HUES6 (cell line): ENCODE results near the gene NAA38.
"Not testable (repeated sequence)": the region's sequence is repeated elsewhere in the genome, so short reads cannot be mapped to it uniquely, and the experiment has no call there.

Experiments used
- H3K27ac ChIP-seq: 2 replicates; pipeline ENCODE4 v1.7.0; 2013; ENCODE audit warnings: low read depth, mild to moderate bottlenecking, low read length, inconsistent platforms
- H3K27me3 ChIP-seq: 2 replicates; pipeline ENCODE4 v1.6.1; 2013; ENCODE audit warnings: low read length; ENCODE audit not compliant: control insufficient read depth, insufficient read depth
- H3K36me3 ChIP-seq: 2 replicates; pipeline ENCODE4 v1.6.1; 2013; ENCODE audit warnings: low read length; ENCODE audit not compliant: control insufficient read depth, insufficient read depth
- H3K4me1 ChIP-seq: 2 replicates; pipeline ENCODE4 v1.6.1; 2013; ENCODE audit warnings: low read length; ENCODE audit not compliant: control insufficient read depth, insufficient read depth
- H3K4me3 ChIP-seq: 2 replicates; pipeline ENCODE4 v1.5.1; 2013; ENCODE audit warnings: low read depth, low read length
- H3K9ac ChIP-seq: one replicate; pipeline ENCODE4 v1.6.1; 2013; ENCODE audit warnings: mild to moderate bottlenecking, low read length
- H3K9me3 ChIP-seq: 2 replicates; pipeline ENCODE4 v1.6.1; 2013; ENCODE audit warnings: low read depth, low read length; ENCODE audit not compliant: control insufficient read depth, insufficient read depth

Gene NAA38

GRCh38 chr17:7880076-7880868 is 22.9 kb upstream of the NAA38 start:
- H3K4me3 ChIP-seq, result no peak overlapping the region
- peaks cover 7% of the 10 kb centered on the region; the same call in 1 of the 2 replicates for H3K4me1 ChIP-seq
- H3K36me3 ChIP-seq, result peaks cover 29% of the 10 kb centered on the region
- no peaks in the 10 kb centered on the region for H3K9me3 ChIP-seq
- H3K9ac ChIP-seq, result no peak overlapping the region
- no peak overlapping the region for H3K27ac ChIP-seq
- no peaks in the 10 kb centered on the region for H3K27me3 ChIP-seq

GRCh38 chr17:7878234-7878633 is 20.9 kb upstream of the NAA38 start:
- H3K9ac ChIP-seq, result no peak overlapping the region
- H3K36me3 ChIP-seq, result peaks cover 29% of the 10 kb centered on the region
- no peak overlapping the region for H3K4me3 ChIP-seq
- H3K27me3 ChIP-seq, result no peaks in the 10 kb centered on the region
- H3K4me1 ChIP-seq, result no peaks in the 10 kb centered on the region; the same call in 1 of the 2 replicates
- H3K27ac ChIP-seq, result no peak overlapping the region
- H3K9me3 ChIP-seq, result no peaks in the 10 kb centered on the region

GRCh38 chr17:7875804-7876370 is 18.5 kb upstream of the NAA38 start:
- Histone ChIP-seq H3K27ac (no peak overlapping the region), H3K4me1 (no peaks in the 10 kb centered on the region), H3K4me3 (no peak overlapping the region), H3K9me3 (no peaks in the 10 kb centered on the region), H3K27me3 (no peaks in the 10 kb centered on the region), H3K36me3 (peaks cover 16% of the 10 kb centered on the region), H3K9ac (no peak overlapping the region)

- Histone ChIP-seq H3K4me1 (no peaks in the 10 kb centered on the region), H3K27ac (no peak overlapping the region), H3K4me3 (no peak overlapping the region), H3K9me3 (no peaks in the 10 kb centered on the region), H3K27me3 (no peaks in the 10 kb centered on the region), H3K9ac (no peak overlapping the region), H3K36me3 (no peaks in the 10 kb centered on the region)
Observed at GRCh38 chr17:7873051-7873450, 15.7 kb upstream of the NAA38 start.

- Histone ChIP-seq H3K9ac (no peak overlapping the region), H3K36me3 (peaks cover 8% of the 10 kb centered on the region; the same call in 1 of the 2 replicates), H3K9me3 (no peaks in the 10 kb centered on the region), H3K4me1 (no peaks in the 10 kb centered on the region), H3K4me3 (no peak overlapping the region), H3K27me3 (no peaks in the 10 kb centered on the region), H3K27ac (no peak overlapping the region)
Observed at GRCh38 chr17:7867881-7868329, 10.5 kb upstream of the NAA38 start.

- no peak overlapping the region for H3K4me3 ChIP-seq
- H3K4me1 ChIP-seq, result no peaks in the 10 kb centered on the region
- peaks cover 20% of the 10 kb centered on the region for H3K36me3 ChIP-seq
Observed at GRCh38 chr17:7864995-7865650, 7.8 kb upstream of the NAA38 start.

GRCh38 chr17:7864384-7864783 is 7.0 kb upstream of the NAA38 start:
- H3K9me3 ChIP-seq, H3K4me3 ChIP-seq, H3K27me3 ChIP-seq, H3K4me1 ChIP-seq, H3K9ac ChIP-seq, H3K27ac ChIP-seq: not testable (repeated sequence)
- peaks cover 22% of the 10 kb centered on the region for H3K36me3 ChIP-seq

More at GRCh38 chr17:7864995-7865650, 7.8 kb upstream of the NAA38 start:
- Histone ChIP-seq H3K27me3 (no peaks in the 10 kb centered on the region), H3K9ac (no peak overlapping the region), H3K9me3 (no peaks in the 10 kb centered on the region), H3K27ac (no peak overlapping the region)

- Histone ChIP-seq H3K27ac (no peak overlapping the region), H3K9me3 (no peaks in the 10 kb centered on the region), H3K9ac (no peak overlapping the region), H3K4me1 (peaks cover 5% of the 10 kb centered on the region; the same call in 1 of the 2 replicates), H3K4me3 (no peak overlapping the region), H3K36me3 (peaks cover 22% of the 10 kb centered on the region), H3K27me3 (no peaks in the 10 kb centered on the region)
Observed at GRCh38 chr17:7862692-7863437, 5.5 kb upstream of the NAA38 start.

GRCh38 chr17:7859028-7859427 is 1.7 kb upstream of the NAA38 start:
- Histone ChIP-seq H3K9ac (peak overlapping the region; percentile 93), H3K4me1 (peaks cover 17% of the 10 kb centered on the region), H3K36me3 (peaks cover 21% of the 10 kb centered on the region), H3K27me3 (peaks cover 25% of the 10 kb centered on the region), H3K9me3 (no peaks in the 10 kb centered on the region), H3K27ac (no peak overlapping the region), H3K4me3 (peak overlapping the region; percentile 79)

GRCh38 chr17:7858522-7858810 is 1.1 kb upstream of the NAA38 start:
- Histone ChIP-seq H3K9ac (peak overlapping the region; percentile 93), H3K4me1 (peaks cover 17% of the 10 kb centered on the region), H3K9me3 (no peaks in the 10 kb centered on the region), H3K27me3 (peaks cover 30% of the 10 kb centered on the region), H3K27ac (no peak overlapping the region), H3K36me3 (peaks cover 18% of the 10 kb centered on the region), H3K4me3 (peak overlapping the region; percentile 79)
